ENCODE data around the gene ZNF469. TPM values are rescaled to one million over a fixed set of nuclear protein-coding genes. Genes with fewer than 3 reads are reported as not detected.

The ZNF469 gene
- total RNA-seq, 3 donors from 2014 or later (not counting 1 experiment from before 2014, with no cell fraction given) = 4.5 to 5.8 (median 4.9) TPM

GRCh38 chr16:88361775-88362174, 21.0 kb upstream of the ZNF469 start:
- Histone ChIP-seq H3K27ac (ENCODE audit: low read length) (no peak overlapping the region), H3K9me3 (ENCODE audit: control insufficient read depth, insufficient read depth, low read length) (no peaks in the 10 kb centered on the region), H3K4me3 (ENCODE audit: low read length) (no peak overlapping the region), H3K36me3 (ENCODE audit: control insufficient read depth, insufficient read depth, low read length) (no peaks in the 10 kb centered on the region), H3K27me3 (ENCODE audit: control insufficient read depth, insufficient read depth, low read length) (no peaks in the 10 kb centered on the region), H3K4me1 (ENCODE audit: control insufficient read depth, insufficient read depth, low read length) (no peaks in the 10 kb centered on the region)
- Mint-ChIP-seq H3K36me3 (no peaks in the 10 kb centered on the region), H3K4me3 (no peak overlapping the region), H3K9me3 (no peaks in the 10 kb centered on the region), H3K27me3 (ENCODE audit: low read depth in 2 of 2) (peaks cover 4 to 23% of the 10 kb centered on the region in 2 donors), H3K27ac (no peak overlapping the region), H3K4me1 (no peaks in the 10 kb centered on the region)
- no peak for ATAC-seq
- intact Hi-C loops (cut with micrococcal nuclease) = no loop called here
- WGBS (ENCODE audit: insufficient coverage) = 83% methylated on average over 4 of the region's 5 CpGs
- no peak for DNase-seq
- TF ChIP-seq CTCF (IDR thresholded peaks at IDR 0.05) = no peak

DNA sequence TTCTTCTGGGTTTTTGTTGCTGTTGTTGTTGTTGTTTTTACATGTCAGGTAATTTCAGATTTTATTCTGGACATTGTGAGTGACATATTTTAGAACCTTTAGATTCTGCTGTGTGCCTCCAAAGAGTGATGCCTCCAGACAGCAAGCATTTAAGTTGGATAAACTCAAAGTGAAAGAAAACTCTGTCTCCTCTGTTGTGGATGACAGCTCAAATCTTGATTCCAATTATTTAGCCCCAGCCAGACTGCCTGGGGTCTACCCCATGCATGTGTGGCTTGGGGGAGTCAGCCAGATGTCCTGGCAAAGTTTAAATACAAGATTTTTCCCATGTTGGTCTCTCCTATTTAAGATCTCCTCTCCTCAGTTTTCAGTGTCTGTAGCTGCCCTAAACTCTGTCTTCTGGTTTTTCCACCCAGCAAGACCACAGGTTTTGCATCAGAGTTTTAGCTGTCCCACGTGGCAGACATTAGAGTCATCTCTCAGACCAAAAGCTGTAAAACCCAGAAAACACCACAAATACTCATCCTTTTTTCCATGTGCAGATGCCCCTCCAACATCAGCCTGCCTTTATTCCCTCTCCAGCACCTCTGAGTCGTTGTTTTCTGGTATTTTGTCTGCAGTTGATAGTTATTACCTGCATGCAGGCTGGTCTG, 19.4 kb upstream of the ZNF469 start:
- Histone ChIP-seq H3K9me3 (ENCODE audit: control insufficient read depth, insufficient read depth, low read length) (no peaks in the 10 kb centered on the region), H3K4me3 (ENCODE audit: low read length) (no peak overlapping the region), H3K36me3 (ENCODE audit: control insufficient read depth, insufficient read depth, low read length) (no peaks in the 10 kb centered on the region), H3K27ac (ENCODE audit: low read length) (no peak overlapping the region), H3K27me3 (ENCODE audit: control insufficient read depth, insufficient read depth, low read length) (no peaks in the 10 kb centered on the region), H3K4me1 (ENCODE audit: control insufficient read depth, insufficient read depth, low read length) (no peaks in the 10 kb centered on the region)
- Mint-ChIP-seq H3K4me1 (no peaks in the 10 kb centered on the region), H3K27ac (no peak overlapping the region), H3K9me3 (no peaks in the 10 kb centered on the region), H3K36me3 (no peaks in the 10 kb centered on the region), H3K4me3 (no peak overlapping the region), H3K27me3 (ENCODE audit: low read depth in 2 of 2) (peaks cover 4 to 23% of the 10 kb centered on the region in 2 donors)
- DNase-seq (no peak), ATAC-seq (no peak)
- 39% methylated on average over 2 of the region's 2 CpGs for WGBS (ENCODE audit: insufficient coverage)
- intact Hi-C loops (cut with micrococcal nuclease) = no loop called here
- TF ChIP-seq CTCF (IDR thresholded peaks at IDR 0.05) = no peak

GRCh38 chr16:88365244-88365865, 17.4 kb upstream of the ZNF469 start:
- no peaks in the 10 kb centered on the region for H3K4me1 Mint-ChIP-seq
- WGBS (ENCODE audit: insufficient coverage) = 86% methylated on average over 6 of the region's 6 CpGs
- intact Hi-C loops (cut with micrococcal nuclease) = no loop called here
- no peaks in the 10 kb centered on the region for H3K9me3 Mint-ChIP-seq
- H3K4me3 Mint-ChIP-seq = no peak overlapping the region
- H3K9me3 ChIP-seq (ENCODE audit: control insufficient read depth, insufficient read depth, low read length) = no peaks in the 10 kb centered on the region
- DNase-seq (no peak), ATAC-seq (no peak)
- peaks cover 4 to 14% of the 10 kb centered on the region in 2 donors for H3K27me3 Mint-ChIP-seq (ENCODE audit: low read depth in 2 of 2)
- no peaks in the 10 kb centered on the region for H3K36me3 ChIP-seq (ENCODE audit: control insufficient read depth, insufficient read depth, low read length)
- H3K27me3 ChIP-seq (ENCODE audit: control insufficient read depth, insufficient read depth, low read length) = no peaks in the 10 kb centered on the region
- H3K27ac Mint-ChIP-seq = no peak overlapping the region
- no peak overlapping the region for H3K27ac ChIP-seq (ENCODE audit: low read length)
- no peak overlapping the region for H3K4me3 ChIP-seq (ENCODE audit: low read length)
- H3K4me1 ChIP-seq (ENCODE audit: control insufficient read depth, insufficient read depth, low read length) = no peaks in the 10 kb centered on the region
- H3K36me3 Mint-ChIP-seq = no peaks in the 10 kb centered on the region
- TF ChIP-seq CTCF (IDR thresholded peaks at IDR 0.05) = no peak

Measured in natural killer cell (primary cell).